HEK293 (cell line): ENCODE measurements around the gene TDRD9.

Experiments used
- CTCF ChIP-seq: fragments of 450-650 bp; formaldehyde crosslinking; IDR thresholded peaks from 2 replicates; pipeline ENCODE4 v1.5.1; 2016; ENCODE audit warnings: missing biosample characterization, missing genetic modification characterization
- MYNN ChIP-seq: fragments of 450-650 bp; formaldehyde crosslinking; IDR thresholded peaks from 2 replicates; pipeline ENCODE4 v1.5.1; 2016; ENCODE audit warnings: missing biosample characterization, missing genetic modification characterization, borderline replicate concordance
- TCF7L2 ChIP-seq: IDR thresholded peaks from 2 replicates; pipeline ENCODE4 v1.6.1; 2011; ENCODE audit warnings: low read depth, mild to moderate bottlenecking, inconsistent platforms, low read length, moderate library complexity, borderline replicate concordance
- ZNF274 ChIP-seq, 2 experiments: fragments of 200-500 bp in 1 of 2; fragments of 450-650 bp in 1 of 2; sonication (Bioruptor generic) in 1 of 2; formaldehyde crosslinking in 1 of 2; IDR thresholded peaks; 2 replicates each; pipeline versions ENCODE4 v1.5.1 to v1.6.1; 2014 to 2016; ENCODE audit warnings: borderline replicate concordance in 1 of 2, inconsistent platforms in 1 of 2, low read length in 1 of 2, missing biosample characterization in 1 of 2, missing genetic modification characterization in 1 of 2
- ZNF521 ChIP-seq: fragments of 450-650 bp; formaldehyde crosslinking; IDR thresholded peaks from 2 replicates; pipeline ENCODE4 v1.5.1; 2017; ENCODE audit warnings: missing biosample characterization, mild to moderate bottlenecking, missing genetic modification characterization

GRCh38 chr14:104003616-104004015 is 75.4 kb downstream of the TDRD9 start:
- no peak for TF ChIP-seq CTCF (tag by site-specific recombination)
- no peak for TF ChIP-seq TCF7L2
- no peak for TF ChIP-seq ZNF521 (tag by site-specific recombination)
- no peak for TF ChIP-seq ZNF274 (IDR thresholded peaks at IDR 0.05; ENCODE audit: low read length)
- TF ChIP-seq ZNF274 (tag by site-specific recombination; IDR thresholded peaks at IDR 0.05; ENCODE audit: borderline replicate concordance): no peak
- no peak for TF ChIP-seq MYNN (tag by site-specific recombination)
